Epithelial cell of proximal tubule (primary cell): ENCODE measurements around the gene KATNAL2. TPM values are rescaled to one million over a fixed set of nuclear protein-coding genes. Genes with fewer than 3 reads are reported as not detected.
"Not testable (repeated sequence)": the region's sequence is repeated elsewhere in the genome, so short reads cannot be mapped to it uniquely, and the experiment has no call there.

Source experiments
- DNase-seq: peaks from one replicate; pipeline ENCODE4 v3.0.0-alpha.2; 2011; ENCODE audit warnings: low read depth
- H3K4me3 ChIP-seq: 2 replicates; pipeline ENCODE4 v1.5.1; 2011; ENCODE audit warnings: low read depth, mild to moderate bottlenecking, low read length
- total RNA-seq: library from RNA; depleted of rRNA; stranded (reverse); fragments of >200 nt; gene quantifications from 2 replicates; pipeline ENCODE4 v1.2.3, GENCODE V29; 2015
- TF ChIP-seq, protein P1 (sequence below): conservative IDR thresholded peaks from 2 replicates; pipeline ENCODE4 v1.5.1; 2012; ENCODE audit warnings: low read depth, mild to moderate bottlenecking, low read length

KATNAL2 gene
- total RNA-seq, 1 donor from 2014 or later, result 0.06 TPM

DNA sequence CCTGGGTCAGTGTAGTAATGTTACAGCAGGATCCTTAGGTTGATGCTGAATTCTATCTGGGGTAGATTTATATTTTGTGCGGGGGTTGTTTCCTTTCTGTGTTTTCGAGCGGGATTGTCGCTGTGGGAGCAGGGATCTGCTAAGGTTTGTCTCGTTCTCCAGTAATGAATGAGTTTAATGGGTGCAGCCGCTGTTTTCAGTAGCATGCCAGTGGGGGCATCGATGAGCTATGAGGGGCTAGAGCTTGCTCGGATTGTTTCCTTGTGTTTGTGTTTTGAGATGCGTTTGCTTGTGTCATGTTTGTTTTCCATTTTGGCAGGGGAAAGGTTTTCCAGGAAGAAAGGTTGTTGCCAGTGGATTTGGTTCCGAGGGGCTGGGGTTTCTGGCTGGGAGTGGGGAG is 48.9 kb downstream of the KATNAL2 start:
- H3K4me3 ChIP-seq, DNase-seq: not testable (repeated sequence)

GRCh38 chr18:46969551-46969950 is 52.1 kb downstream of the KATNAL2 start:
- not testable (repeated sequence) for DNase-seq, H3K4me3 ChIP-seq

DNA sequence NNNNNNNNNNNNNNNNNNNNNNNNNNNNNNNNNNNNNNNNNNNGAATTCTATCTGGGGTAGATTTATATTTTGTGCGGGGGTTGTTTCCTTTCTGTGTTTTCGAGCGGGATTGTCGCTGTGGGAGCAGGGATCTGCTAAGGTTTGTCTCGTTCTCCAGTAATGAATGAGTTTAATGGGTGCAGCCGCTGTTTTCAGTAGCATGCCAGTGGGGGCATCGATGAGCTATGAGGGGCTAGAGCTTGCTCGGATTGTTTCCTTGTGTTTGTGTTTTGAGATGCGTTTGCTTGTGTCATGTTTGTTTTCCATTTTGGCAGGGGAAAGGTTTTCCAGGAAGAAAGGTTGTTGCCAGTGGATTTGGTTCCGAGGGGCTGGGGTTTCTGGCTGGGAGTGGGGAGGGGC is 102.5 kb downstream of the KATNAL2 start:
- DNase-seq, H3K4me3 ChIP-seq: not testable (repeated sequence)

- not testable (repeated sequence) for H3K4me3 ChIP-seq, DNase-seq
Observed at GRCh38 chr18:47020757-47021156, 103.4 kb downstream of the KATNAL2 start.

DNA sequence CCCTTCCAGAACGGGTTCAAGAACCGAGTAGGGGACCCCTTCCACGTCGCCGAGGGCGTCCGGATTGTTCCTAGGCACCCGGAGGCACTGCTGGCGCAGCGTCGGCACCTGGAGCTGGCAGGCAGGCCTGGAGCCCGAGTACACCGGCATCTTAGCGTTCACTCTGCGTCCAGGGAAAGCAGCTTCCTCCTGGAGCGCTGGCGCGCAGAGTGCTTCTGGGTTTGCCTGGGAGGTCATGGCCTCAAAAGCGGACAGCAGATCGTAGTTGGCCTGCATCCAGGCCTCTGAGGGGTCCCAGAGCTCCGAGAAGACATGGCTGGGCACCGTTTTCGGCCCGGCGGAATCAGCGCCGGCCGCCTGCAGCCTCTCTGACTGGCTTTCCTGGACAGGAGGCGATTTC is 105.4 kb downstream of the KATNAL2 start:
- not testable (repeated sequence) for H3K4me3 ChIP-seq, DNase-seq

- not testable (repeated sequence) for H3K4me3 ChIP-seq, DNase-seq
Observed at GRCh38 chr18:47023769-47024465, 106.5 kb downstream of the KATNAL2 start.

DNA sequence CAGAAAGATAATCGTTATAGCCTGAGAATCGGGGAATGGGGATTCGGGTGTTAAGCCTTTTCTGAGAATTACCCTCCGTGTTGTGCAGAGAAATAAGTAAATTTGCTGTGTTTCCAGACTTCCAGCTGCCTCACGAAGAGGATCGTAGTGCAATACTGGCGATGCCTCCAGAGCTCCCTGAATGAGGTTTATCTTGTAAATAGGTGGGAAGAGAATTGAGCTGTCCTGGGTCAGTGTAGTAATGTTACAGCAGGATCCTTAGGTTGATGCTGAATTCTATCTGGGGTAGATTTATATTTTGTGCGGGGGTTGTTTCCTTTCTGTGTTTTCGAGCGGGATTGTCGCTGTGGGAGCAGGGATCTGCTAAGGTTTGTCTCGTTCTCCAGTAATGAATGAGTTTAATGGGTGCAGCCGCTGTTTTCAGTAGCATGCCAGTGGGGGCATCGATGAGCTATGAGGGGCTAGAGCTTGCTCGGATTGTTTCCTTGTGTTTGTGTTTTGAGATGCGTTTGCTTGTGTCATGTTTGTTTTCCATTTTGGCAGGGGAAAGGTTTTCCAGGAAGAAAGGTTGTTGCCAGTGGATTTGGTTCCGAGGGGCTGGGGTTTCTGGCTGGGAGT is 108.3 kb downstream of the KATNAL2 start:
- not testable (repeated sequence) for DNase-seq

DNA sequence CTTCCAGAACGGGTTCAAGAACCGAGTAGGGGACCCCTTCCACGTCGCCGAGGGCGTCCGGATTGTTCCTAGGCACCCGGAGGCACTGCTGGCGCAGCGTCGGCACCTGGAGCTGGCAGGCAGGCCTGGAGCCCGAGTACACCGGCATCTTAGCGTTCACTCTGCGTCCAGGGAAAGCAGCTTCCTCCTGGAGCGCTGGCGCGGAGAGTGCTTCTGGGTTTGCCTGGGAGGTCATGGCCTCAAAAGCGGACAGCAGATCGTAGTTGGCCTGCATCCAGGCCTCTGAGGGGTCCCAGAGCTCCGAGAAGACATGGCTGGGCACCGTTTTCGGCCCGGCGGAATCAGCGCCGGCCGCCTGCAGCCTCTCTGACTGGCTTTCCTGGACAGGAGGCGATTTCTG is 111.3 kb downstream of the KATNAL2 start:
- not testable (repeated sequence) for H3K4me3 ChIP-seq, DNase-seq

More for the DNA sequence above, 108.3 kb downstream of the KATNAL2 start:
- H3K4me3 ChIP-seq, result not testable (repeated sequence)

DNA sequence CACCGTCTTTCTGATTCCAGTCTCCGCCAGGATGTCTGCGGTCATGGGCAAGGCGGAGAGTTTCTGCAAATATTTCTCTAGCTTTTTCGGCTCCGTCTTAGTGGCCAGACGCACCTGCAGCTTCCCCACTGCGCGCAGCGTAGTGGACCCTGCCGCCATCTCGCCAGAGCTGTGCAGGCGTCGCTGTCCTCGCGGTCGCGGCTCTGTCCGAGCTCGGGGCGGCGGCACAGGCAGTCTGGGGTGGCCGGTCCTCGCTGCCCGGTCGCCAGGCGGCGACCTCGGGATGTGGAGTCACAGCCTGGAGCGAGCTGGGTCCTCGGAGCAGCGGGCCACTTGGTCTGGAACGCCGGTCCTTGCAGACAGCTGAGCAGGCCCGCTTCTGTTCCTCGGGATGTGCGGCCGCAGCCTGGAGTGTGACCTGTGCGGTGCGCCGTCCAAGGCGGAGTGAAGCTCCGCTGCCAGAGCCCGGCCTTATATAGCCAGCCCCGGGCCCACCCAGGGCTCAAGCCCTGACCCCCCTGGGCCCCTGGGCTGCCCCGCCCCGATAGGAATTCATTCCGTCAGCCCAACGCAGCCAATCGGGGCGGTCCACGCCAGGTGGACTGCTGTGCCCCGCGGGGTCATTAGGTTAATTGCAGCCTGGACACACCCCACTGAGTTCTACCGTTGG is 112.4 kb downstream of the KATNAL2 start:
- DNase-seq, H3K4me3 ChIP-seq: not testable (repeated sequence)

GRCh38 chr18:47030887-47031286 is 113.5 kb downstream of the KATNAL2 start:
- H3K4me3 ChIP-seq, DNase-seq: not testable (repeated sequence)

DNA sequence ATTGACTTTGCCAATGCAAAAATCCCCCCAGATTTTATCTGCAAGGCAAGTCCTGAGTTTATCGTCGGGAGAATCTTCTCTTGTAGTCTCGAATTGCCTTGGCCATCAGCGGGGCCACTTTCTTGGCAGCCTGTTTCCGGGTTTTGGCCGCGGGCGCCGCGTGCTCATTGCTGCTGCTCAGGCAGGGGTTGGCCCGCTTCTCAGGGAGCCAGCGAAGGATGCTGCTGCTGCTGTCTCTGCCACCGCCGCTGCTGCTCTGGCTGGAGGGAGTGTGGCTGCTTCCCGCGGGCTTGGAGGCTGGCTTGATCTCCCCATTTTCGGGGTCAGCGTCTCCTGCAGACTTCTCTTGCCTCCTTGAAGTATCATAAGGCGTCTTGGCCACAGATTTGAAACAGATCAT is 115.5 kb downstream of the KATNAL2 start:
- no peak for DNase-seq

GRCh38 chr18:47034591-47034990 is 117.2 kb downstream of the KATNAL2 start:
- DNase-seq, H3K4me3 ChIP-seq: not testable (repeated sequence)

More for the DNA sequence above, 115.5 kb downstream of the KATNAL2 start:
- no peak overlapping the region for H3K4me3 ChIP-seq
- TF ChIP-seq, protein P1, sequence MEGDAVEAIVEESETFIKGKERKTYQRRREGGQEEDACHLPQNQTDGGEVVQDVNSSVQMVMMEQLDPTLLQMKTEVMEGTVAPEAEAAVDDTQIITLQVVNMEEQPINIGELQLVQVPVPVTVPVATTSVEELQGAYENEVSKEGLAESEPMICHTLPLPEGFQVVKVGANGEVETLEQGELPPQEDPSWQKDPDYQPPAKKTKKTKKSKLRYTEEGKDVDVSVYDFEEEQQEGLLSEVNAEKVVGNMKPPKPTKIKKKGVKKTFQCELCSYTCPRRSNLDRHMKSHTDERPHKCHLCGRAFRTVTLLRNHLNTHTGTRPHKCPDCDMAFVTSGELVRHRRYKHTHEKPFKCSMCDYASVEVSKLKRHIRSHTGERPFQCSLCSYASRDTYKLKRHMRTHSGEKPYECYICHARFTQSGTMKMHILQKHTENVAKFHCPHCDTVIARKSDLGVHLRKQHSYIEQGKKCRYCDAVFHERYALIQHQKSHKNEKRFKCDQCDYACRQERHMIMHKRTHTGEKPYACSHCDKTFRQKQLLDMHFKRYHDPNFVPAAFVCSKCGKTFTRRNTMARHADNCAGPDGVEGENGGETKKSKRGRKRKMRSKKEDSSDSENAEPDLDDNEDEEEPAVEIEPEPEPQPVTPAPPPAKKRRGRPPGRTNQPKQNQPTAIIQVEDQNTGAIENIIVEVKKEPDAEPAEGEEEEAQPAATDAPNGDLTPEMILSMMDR, result no peak

GRCh38 chr18:47035156-47035671 is 117.8 kb downstream of the KATNAL2 start, which contains the start of gene ELOA2:
Gene ELOA2 (minus strand): TSS chr18:47035621. CDS start chr18:47035264, 357 bp downstream.
- TF ChIP-seq, protein P1, result no peak
- no peak within 1 kb of the TSS for H3K4me3 ChIP-seq
- DNase-seq, result no peak
